Liver (tissue), 9 donors: ENCODE results near the gene VTN. TPM values are rescaled to one million over a fixed set of nuclear protein-coding genes. Genes with fewer than 3 reads are reported as not detected.
A peak's percentile ranks its signal among the peaks of the same experiment; 100 is the strongest.

Experiments
- DNase-seq: peaks from one replicate; pipeline ENCODE4 v3.0.0-alpha.2; 2017; ENCODE audit warnings: low spot score
- H3K27ac ChIP-seq, 2 donors: one replicate each; pipeline ENCODE4 v1.7.0; 2013; ENCODE audit warnings: inconsistent platforms in 2 of 2, low read length in 2 of 2, control low read depth in 1 of 2, low read depth in 1 of 2, mild to moderate bottlenecking in 1 of 2
- H3K27me3 ChIP-seq, 4 donors: one replicate each; pipeline versions ENCODE4 v1.6.1 to v1.7.0; 2013; ENCODE audit warnings: low read length in 3 of 4, inconsistent platforms in 1 of 4, mild to moderate bottlenecking in 1 of 4, moderate library complexity in 1 of 4; ENCODE audit not compliant: control insufficient read depth in 4 of 4, insufficient read depth in 4 of 4
- H3K36me3 ChIP-seq, 4 donors: one replicate each; pipeline versions ENCODE4 v1.6.1 to v1.7.0; 2013; ENCODE audit warnings: low read length in 3 of 4, mild to moderate bottlenecking in 3 of 4, low read depth in 1 of 4, moderate library complexity in 1 of 4; ENCODE audit not compliant: control insufficient read depth in 4 of 4, insufficient read depth in 3 of 4
- H3K4me1 ChIP-seq, 4 donors: one replicate each; pipeline versions ENCODE4 v1.6.1 to v1.7.0; 2013; ENCODE audit warnings: low read length in 3 of 4, mild to moderate bottlenecking in 3 of 4, moderate library complexity in 1 of 4; ENCODE audit not compliant: control insufficient read depth in 4 of 4, insufficient read depth in 4 of 4
- H3K4me3 ChIP-seq, 3 donors: one replicate each; pipeline versions ENCODE4 v1.6.1 to v1.7.0; 2013; ENCODE audit warnings: low read length in 3 of 3, control low read depth in 1 of 3, low read depth in 1 of 3, mild to moderate bottlenecking in 1 of 3
- H3K9ac ChIP-seq, 2 donors: one replicate each; pipeline ENCODE4 v1.7.0; 2013; ENCODE audit warnings: low read length in 2 of 2, mild to moderate bottlenecking in 2 of 2, moderate library complexity in 2 of 2, control low read depth in 1 of 2, low read depth in 1 of 2
- H3K9me3 ChIP-seq, 4 donors: one replicate each; pipeline versions ENCODE4 v1.6.1 to v1.7.0; 2013; ENCODE audit warnings: low read length in 3 of 4; ENCODE audit not compliant: control insufficient read depth in 4 of 4
- EGR1 ChIP-seq, 2 donors: IDR thresholded peaks; 2 replicates each; pipeline ENCODE4 v1.6.1; 2016 to 2018; ENCODE audit warnings: antibody characterized with exemption in 2 of 2, low read depth in 2 of 2
- FOXA1 ChIP-seq: IDR thresholded peaks from 2 replicates; pipeline ENCODE4 v1.6.1; 2016; ENCODE audit warnings: antibody characterized with exemption
- FOXA2 ChIP-seq: IDR thresholded peaks from 2 replicates; pipeline ENCODE4 v1.6.1; 2016; ENCODE audit warnings: antibody characterized with exemption
- GABPA ChIP-seq, 2 donors: IDR thresholded peaks in 1 of 2; conservative IDR thresholded peaks in 1 of 2; 2 replicates each; pipeline ENCODE4 v1.6.1; 2016; ENCODE audit warnings: antibody characterized with exemption in 2 of 2, mild to moderate bottlenecking in 1 of 2, moderate library complexity in 1 of 2
- HNF4A ChIP-seq, 2 donors: conservative IDR thresholded peaks; 2 replicates each; pipeline ENCODE4 v1.6.1; 2016; ENCODE audit warnings: antibody characterized with exemption in 2 of 2, mild to moderate bottlenecking in 2 of 2
- HNF4G ChIP-seq: IDR thresholded peaks from 2 replicates; pipeline ENCODE4 v1.6.1; 2016; ENCODE audit warnings: antibody characterized with exemption
- JUND ChIP-seq, 2 donors: IDR thresholded peaks; 2 replicates each; pipeline ENCODE4 v1.6.1; 2016; ENCODE audit warnings: antibody characterized with exemption in 2 of 2
- NR2F2 ChIP-seq: IDR thresholded peaks from 2 replicates; pipeline ENCODE4 v1.6.1; 2016; ENCODE audit warnings: antibody characterized with exemption
- RAD21 ChIP-seq, 2 donors: IDR thresholded peaks; 2 replicates each; pipeline ENCODE4 v1.6.1; 2016; ENCODE audit warnings: antibody characterized with exemption in 2 of 2, mild to moderate bottlenecking in 2 of 2
- RXRA ChIP-seq, 2 donors: IDR thresholded peaks; 2 replicates each; pipeline ENCODE4 v1.6.1; 2017 to 2018; ENCODE audit warnings: antibody characterized with exemption in 2 of 2, mild to moderate bottlenecking in 1 of 2
- SP1 ChIP-seq: IDR thresholded peaks from 2 replicates; pipeline ENCODE4 v1.6.1; 2018; ENCODE audit warnings: antibody characterized with exemption, mild to moderate bottlenecking
- TAF1 ChIP-seq: conservative IDR thresholded peaks from 2 replicates; pipeline ENCODE4 v1.6.1; 2016; ENCODE audit warnings: antibody characterized with exemption, mild to moderate bottlenecking
- YY1 ChIP-seq: IDR thresholded peaks from 2 replicates; pipeline ENCODE4 v1.6.1; 2016; ENCODE audit warnings: antibody characterized with exemption, mild to moderate bottlenecking
- WGBS: extraction: QIAGEN DNeasy Blood & Tissue Kit; methylation state at CpG from one replicate; pipeline ENCODE4 v1.1.7; 2013; 5-methylcytosine and 5-hydroxymethylcytosine counted together
- polyA plus RNA-seq, 2 donors: library from polyadenylated mRNA; stranded (reverse) in 1 of 2; unstranded in 1 of 2; fragments of 200-250 nt in 1 of 2; fragments of >200 nt in 1 of 2; fragmentation: Nextera tagmentation in 1 of 2; extraction: Ambion mirVana in 1 of 2; gene quantifications; one replicate each; pipeline versions ENCODE4 v1.2.1 to v1.2.3, GENCODE V29; 2013 to 2015
- total RNA-seq, 2 donors: library from RNA; depleted of rRNA; stranded (reverse); fragments of >200 nt; gene quantifications; one replicate each; pipeline ENCODE4 v1.2.3, GENCODE V29; 2014
- TF ChIP-seq, protein P1 (sequence below): IDR thresholded peaks from 2 replicates; pipeline ENCODE4 v1.6.1; 2016; ENCODE audit warnings: antibody characterized with exemption, mild to moderate bottlenecking
- TF ChIP-seq, protein P2 (sequence below): fragments of 150-350 bp; IDR thresholded peaks from 2 replicates; pipeline ENCODE4 v1.5.1; 2017; ENCODE audit warnings: improper control_type of control experiment, low read depth, low read length; ENCODE audit not compliant: missing input control
- TF ChIP-seq, protein P3 (sequence below): IDR thresholded peaks from 2 replicates; pipeline ENCODE4 v1.6.1; 2016; ENCODE audit warnings: antibody characterized with exemption
- TF ChIP-seq, protein P4 (sequence below): IDR thresholded peaks from 2 replicates; pipeline ENCODE4 v1.6.1; 2016; ENCODE audit warnings: antibody characterized with exemption
- TF ChIP-seq, protein P5 (sequence below): IDR thresholded peaks from 2 replicates; pipeline ENCODE4 v1.6.1; 2016; ENCODE audit warnings: antibody characterized with exemption
- donor health status: healthy.
- donor health status: healthy.
- donor health status: healthy.
- donor health status: healthy.
- donor health status: healthy.

The VTN gene
- total and polyA plus RNA-seq, 4 donors: 1,668 to 4,059 (median 3,520) TPM

DNA sequence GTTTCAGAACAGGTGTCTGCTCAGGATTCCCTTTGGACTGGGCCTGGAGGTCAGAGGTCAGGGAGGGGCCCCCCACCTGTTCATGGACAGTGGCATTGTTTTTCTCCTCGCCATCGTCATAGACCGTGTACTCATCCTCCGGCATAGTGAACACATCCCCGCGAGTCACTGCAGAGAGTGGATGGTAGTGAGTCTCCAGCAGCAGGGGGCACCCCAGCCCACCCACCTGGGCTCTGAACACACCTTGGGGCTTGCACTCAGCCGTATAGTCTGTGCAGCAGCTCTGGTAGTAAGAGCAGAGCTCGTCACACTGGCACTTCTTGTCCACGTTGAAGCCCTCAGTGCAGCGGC lies 448 bp downstream of the VTN start:
- WGBS: 28% methylated on average over 10 of the region's 10 CpGs
- Histone ChIP-seq H3K27ac (peak overlapping the region; percentile 75 to 77), H3K4me1 (peaks cover 4 to 57% (median 36%) of the 10 kb centered on the region in 4 donors), H3K27me3 (no peaks in the 10 kb centered on the region), H3K4me3 (peak overlapping the region; percentile 68 to 93 (median 72)), H3K9me3 (no peaks in the 10 kb centered on the region), H3K9ac (peak overlapping the region; percentile 82 to 93), H3K36me3 (peaks cover 3 to 12% (median 8%) of the 10 kb centered on the region in 4 donors)
- no peak for TF ChIP-seq GABPA (IDR thresholded peaks at IDR 0.05 in 1 of 2, conservative IDR thresholded peaks at IDR 0.05 in 1 of 2)
- TF ChIP-seq, protein P1, sequence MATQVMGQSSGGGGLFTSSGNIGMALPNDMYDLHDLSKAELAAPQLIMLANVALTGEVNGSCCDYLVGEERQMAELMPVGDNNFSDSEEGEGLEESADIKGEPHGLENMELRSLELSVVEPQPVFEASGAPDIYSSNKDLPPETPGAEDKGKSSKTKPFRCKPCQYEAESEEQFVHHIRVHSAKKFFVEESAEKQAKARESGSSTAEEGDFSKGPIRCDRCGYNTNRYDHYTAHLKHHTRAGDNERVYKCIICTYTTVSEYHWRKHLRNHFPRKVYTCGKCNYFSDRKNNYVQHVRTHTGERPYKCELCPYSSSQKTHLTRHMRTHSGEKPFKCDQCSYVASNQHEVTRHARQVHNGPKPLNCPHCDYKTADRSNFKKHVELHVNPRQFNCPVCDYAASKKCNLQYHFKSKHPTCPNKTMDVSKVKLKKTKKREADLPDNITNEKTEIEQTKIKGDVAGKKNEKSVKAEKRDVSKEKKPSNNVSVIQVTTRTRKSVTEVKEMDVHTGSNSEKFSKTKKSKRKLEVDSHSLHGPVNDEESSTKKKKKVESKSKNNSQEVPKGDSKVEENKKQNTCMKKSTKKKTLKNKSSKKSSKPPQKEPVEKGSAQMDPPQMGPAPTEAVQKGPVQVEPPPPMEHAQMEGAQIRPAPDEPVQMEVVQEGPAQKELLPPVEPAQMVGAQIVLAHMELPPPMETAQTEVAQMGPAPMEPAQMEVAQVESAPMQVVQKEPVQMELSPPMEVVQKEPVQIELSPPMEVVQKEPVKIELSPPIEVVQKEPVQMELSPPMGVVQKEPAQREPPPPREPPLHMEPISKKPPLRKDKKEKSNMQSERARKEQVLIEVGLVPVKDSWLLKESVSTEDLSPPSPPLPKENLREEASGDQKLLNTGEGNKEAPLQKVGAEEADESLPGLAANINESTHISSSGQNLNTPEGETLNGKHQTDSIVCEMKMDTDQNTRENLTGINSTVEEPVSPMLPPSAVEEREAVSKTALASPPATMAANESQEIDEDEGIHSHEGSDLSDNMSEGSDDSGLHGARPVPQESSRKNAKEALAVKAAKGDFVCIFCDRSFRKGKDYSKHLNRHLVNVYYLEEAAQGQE: no peak
- TF ChIP-seq FOXA2: no peak
- TF ChIP-seq, protein P2, sequence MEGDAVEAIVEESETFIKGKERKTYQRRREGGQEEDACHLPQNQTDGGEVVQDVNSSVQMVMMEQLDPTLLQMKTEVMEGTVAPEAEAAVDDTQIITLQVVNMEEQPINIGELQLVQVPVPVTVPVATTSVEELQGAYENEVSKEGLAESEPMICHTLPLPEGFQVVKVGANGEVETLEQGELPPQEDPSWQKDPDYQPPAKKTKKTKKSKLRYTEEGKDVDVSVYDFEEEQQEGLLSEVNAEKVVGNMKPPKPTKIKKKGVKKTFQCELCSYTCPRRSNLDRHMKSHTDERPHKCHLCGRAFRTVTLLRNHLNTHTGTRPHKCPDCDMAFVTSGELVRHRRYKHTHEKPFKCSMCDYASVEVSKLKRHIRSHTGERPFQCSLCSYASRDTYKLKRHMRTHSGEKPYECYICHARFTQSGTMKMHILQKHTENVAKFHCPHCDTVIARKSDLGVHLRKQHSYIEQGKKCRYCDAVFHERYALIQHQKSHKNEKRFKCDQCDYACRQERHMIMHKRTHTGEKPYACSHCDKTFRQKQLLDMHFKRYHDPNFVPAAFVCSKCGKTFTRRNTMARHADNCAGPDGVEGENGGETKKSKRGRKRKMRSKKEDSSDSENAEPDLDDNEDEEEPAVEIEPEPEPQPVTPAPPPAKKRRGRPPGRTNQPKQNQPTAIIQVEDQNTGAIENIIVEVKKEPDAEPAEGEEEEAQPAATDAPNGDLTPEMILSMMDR: no peak
- TF ChIP-seq TAF1: no peak
- no peak for TF ChIP-seq HNF4G
- no peak for TF ChIP-seq YY1
- TF ChIP-seq RXRA (IDR thresholded peaks at IDR 0.05): no peak
- no peak for TF ChIP-seq EGR1 (IDR thresholded peaks at IDR 0.05; ENCODE audit: low read depth in 2 of 2)
- no peak for TF ChIP-seq HNF4A (conservative IDR thresholded peaks at IDR 0.05)
- TF ChIP-seq NR2F2: no peak
- TF ChIP-seq, protein P3, sequence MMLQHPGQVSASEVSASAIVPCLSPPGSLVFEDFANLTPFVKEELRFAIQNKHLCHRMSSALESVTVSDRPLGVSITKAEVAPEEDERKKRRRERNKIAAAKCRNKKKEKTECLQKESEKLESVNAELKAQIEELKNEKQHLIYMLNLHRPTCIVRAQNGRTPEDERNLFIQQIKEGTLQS: no peak
- no peak for TF ChIP-seq FOXA1
- no peak for TF ChIP-seq JUND (IDR thresholded peaks at IDR 0.05)
- no peak for TF ChIP-seq RAD21 (IDR thresholded peaks at IDR 0.05)
- no peak for TF ChIP-seq SP1
- TF ChIP-seq, protein P4, sequence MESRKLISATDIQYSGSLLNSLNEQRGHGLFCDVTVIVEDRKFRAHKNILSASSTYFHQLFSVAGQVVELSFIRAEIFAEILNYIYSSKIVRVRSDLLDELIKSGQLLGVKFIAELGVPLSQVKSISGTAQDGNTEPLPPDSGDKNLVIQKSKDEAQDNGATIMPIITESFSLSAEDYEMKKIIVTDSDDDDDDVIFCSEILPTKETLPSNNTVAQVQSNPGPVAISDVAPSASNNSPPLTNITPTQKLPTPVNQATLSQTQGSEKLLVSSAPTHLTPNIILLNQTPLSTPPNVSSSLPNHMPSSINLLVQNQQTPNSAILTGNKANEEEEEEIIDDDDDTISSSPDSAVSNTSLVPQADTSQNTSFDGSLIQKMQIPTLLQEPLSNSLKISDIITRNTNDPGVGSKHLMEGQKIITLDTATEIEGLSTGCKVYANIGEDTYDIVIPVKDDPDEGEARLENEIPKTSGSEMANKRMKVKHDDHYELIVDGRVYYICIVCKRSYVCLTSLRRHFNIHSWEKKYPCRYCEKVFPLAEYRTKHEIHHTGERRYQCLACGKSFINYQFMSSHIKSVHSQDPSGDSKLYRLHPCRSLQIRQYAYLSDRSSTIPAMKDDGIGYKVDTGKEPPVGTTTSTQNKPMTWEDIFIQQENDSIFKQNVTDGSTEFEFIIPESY: no peak
- TF ChIP-seq, protein P5, sequence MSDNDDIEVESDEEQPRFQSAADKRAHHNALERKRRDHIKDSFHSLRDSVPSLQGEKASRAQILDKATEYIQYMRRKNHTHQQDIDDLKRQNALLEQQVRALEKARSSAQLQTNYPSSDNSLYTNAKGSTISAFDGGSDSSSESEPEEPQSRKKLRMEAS: no peak
- no peak for DNase-seq
